NT2/D1 (cell line): Measurements from ENCODE around the gene MYO1D.

Experiments used
- SUZ12 ChIP-seq: IDR thresholded peaks from 2 replicates; pipeline ENCODE4 v1.6.1; 2011; ENCODE audit not compliant: insufficient read length, insufficient read depth; ENCODE audit errors: extremely low read depth
- YY1 ChIP-seq: IDR thresholded peaks from 2 replicates; pipeline ENCODE4 v1.6.1; 2011; ENCODE audit not compliant: insufficient read length, insufficient read depth
- ZNF274 ChIP-seq: IDR thresholded peaks from 2 replicates; pipeline ENCODE4 v1.6.1; 2011; ENCODE audit warnings: mild to moderate bottlenecking, low read depth, low read length

- TF ChIP-seq SUZ12: no peak
- no peak for TF ChIP-seq ZNF274
- no peak for TF ChIP-seq YY1
These were observed 93.3 kb downstream of the MYO1D start for GRCh38 chr17:32783602-32784001.
